NCI-H526 (cell line): Measurements from ENCODE around the gene FARSA.
"Not testable (repeated sequence)": the region's sequence is repeated elsewhere in the genome, so short reads cannot be mapped to it uniquely, and the experiment has no call there.

Experiments
- DNase-seq, 2 experiments: peaks; one replicate each; lab custom pipeline; 2025; lab: John Stamatoyannopoulos, UW

FARSA gene

GRCh38 chr19:12953799-12954611 lies 20.5 kb upstream of the FARSA start:
- DNase-seq, result no peak

DNA sequence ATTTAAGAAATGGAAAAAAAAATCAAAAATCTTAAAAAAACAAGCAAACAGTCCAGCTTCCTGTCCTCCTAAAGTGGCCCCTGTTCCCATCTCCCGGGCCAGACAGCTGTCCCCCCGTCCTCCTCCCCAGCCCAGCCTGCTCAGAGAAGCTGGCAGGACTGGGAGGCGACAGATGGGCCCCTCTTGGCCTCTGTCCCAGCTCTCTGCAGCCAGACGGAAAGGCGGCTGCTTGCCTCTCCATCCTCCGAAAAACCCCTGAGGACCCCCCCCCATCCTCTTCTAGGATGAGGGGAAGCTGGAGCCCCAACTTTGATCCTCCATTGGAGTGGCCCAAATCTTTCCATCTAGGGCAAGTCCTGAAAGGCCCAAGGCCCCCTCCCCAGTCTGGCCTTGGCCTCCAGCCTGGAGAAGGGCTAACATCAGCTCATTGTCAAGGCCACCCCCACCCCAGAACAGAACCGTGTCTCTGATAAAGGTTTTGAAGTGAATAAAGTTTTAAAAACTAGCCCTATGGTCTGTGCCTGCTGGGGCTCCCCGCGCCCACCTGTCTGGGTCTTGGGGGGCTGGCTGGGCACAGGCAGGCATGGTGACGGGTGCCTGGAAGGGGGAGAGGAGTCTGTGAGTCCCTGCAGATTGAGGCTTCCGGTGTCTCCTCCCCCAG lies 19.8 kb upstream of the FARSA start:
- no peak for DNase-seq

GRCh38 chr19:12952488-12953137 lies 19.1 kb upstream of the FARSA start:
- no peak for DNase-seq

DNA sequence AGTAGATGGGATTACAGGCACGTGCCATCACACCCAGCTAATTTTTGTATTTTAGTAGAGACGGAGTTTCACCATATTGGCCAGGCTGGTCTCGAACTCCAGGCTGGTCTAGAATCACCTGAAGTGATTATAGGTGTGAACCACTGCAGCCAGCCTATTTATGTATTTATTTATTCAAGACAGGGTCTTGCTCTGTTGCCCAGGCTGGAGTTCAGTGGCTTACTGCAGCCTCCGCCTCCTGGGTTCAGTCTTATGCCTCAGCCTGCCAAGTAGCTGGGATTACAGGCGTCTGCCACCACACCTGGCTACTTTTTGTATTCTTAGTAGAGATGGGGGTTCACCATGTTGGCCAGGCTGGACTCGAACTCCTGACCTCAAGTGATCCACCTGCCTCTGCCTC lies 18.5 kb upstream of the FARSA start:
- not testable (repeated sequence) for DNase-seq

DNA sequence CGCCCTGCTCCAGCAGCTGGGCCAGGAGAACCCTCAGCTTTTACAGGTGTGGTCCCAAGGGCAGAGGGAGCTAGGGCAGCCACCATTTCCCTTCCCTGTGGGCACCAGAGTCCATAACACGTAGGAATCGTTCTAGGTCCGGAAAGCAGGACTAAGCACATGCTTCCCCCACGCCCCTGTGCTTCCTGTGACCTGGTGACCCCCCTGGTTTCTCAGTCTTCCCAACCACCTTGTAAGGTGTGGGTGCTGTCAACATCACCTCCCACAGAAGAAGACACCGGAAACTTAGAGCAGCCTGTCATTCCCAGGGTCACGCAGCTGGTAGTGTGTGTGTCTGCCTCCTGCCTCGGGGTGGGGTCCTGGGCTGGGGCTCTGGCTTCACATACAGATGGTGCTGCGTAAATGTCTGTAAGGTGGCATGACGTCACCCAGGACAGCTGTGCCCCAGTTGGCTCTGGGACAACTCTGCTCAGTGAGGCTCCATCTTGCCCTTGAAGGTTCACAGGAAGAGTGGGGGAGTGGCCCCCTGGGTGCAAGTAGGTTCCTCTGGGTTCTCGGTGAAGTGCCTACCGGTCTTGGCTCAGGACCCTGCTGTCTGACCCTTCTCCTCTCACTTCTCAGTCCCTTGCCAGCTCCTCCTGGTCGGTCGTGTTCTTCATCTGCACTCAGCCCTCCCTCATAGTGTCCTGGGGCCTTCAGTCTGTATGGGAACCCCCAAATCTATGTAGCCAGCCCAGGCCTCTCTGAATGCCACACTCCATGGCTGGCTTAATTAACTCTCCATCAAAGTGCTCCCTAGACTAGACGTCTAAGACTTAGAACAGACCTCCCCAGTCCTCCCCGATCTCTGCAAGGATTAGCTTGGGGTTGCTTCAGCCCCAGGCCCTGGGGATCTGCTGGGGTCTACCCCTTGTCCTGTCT lies 16.1 kb upstream of the FARSA start:
- DNase-seq, result no peak

GRCh38 chr19:12948612-12949362 lies 15.3 kb upstream of the FARSA start:
- DNase-seq, result no peak

DNA sequence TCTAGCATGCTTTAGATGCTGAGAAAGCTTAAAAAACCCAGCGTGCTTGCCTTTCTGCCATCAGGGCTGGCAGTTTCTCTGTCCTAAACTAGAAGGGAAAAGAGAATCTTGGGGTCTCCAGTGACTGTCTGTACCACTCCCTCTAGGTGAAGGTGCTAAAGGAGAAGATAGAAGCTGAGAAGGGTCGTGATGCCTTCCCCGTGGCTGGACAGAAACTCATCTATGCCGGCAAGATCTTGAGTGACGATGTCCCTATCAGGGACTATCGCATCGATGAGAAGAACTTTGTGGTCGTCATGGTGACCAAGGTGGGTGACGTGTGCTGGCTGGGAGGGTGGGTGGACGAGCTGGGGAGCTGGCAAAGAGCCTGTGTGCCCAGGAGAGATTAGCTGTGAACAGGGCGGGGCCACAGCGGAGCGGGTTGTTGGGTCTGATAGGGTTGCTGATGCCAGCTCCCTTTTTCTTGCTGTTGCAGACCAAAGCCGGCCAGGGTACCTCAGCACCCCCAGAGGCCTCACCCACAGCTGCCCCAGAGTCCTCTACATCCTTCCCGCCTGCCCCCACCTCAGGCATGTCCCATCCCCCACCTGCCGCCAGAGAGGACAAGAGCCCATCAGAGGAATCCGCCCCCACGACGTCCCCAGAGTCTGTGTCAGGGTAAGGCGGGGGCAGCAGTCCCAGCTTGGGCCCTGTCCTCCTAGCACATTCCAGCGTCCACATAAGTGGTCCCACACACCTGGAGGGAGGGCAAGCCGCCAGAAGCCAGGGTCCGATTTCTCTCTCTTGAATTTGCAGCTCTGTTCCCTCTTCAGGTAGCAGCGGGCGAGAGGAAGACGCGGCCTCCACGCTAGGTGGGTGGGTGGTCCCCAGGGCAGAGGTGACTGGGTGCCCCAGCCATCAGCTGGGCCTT lies 14.4 kb upstream of the FARSA start:
- no peak for DNase-seq

GRCh38 chr19:12946731-12947496 lies 13.4 kb upstream of the FARSA start:
- DNase-seq, result no peak

- DNase-seq, result peak in 1 of 2 experiments; percentile 46
Measured at GRCh38 chr19:12946092-12946721, 12.7 kb upstream of the FARSA start.

DNA sequence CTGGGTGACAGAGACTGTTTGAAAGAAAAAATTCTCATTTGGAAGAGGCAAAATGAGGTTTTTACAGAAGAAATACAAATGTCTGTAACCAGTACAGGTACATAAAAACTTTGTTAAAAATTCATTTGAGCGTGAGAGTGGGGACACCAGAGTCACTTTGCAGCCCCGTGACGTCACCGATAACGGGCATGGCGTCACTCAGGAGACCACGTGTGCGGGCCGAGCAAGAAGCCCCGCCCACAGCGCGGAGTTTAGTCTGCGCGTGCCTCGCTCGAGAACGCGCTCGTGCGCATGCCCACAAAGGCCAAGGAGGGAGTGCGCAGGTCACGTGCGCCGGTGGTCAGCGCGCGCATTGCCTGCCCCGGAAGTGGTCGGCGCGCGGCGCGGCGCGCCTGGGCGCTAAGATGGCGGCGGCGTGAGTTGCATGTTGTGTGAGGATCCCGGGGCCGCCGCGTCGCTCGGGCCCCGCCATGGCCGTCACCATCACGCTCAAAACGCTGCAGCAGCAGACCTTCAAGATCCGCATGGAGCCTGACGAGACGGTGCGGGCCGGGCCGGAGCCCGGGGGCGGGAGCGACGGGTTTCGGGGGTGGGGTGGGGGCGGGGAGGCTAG lies 12.1 kb upstream of the FARSA start, which contains the start of gene RAD23A:
TSS of gene RAD23A (plus strand) at position 384 of the 613 bp plus-strand sequence. CDS start at position 471, 87 bp downstream.
- peak; percentile 77 to 97 for DNase-seq

GRCh38 chr19:12944104-12944674 lies 10.7 kb upstream of the FARSA start:
- no peak for DNase-seq

DNA sequence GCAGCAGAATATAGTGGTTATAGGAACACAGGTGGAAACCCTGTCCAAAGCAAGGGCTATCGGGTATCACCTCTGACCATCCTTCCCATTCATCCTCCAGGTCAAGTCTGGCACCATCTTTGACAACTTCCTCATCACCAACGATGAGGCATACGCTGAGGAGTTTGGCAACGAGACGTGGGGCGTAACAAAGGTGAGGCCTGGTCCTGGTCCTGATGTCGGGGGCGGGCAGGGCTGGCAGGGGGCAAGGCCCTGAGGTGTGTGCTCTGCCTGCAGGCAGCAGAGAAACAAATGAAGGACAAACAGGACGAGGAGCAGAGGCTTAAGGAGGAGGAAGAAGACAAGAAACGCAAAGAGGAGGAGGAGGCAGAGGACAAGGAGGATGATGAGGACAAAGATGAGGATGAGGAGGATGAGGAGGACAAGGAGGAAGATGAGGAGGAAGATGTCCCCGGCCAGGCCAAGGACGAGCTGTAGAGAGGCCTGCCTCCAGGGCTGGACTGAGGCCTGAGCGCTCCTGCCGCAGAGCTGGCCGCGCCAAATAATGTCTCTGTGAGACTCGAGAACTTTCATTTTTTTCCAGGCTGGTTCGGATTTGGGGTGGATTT lies 10.0 kb upstream of the FARSA start:
- no peak for DNase-seq

GRCh38 chr19:12940897-12941296 lies 7.4 kb upstream of the FARSA start:
- DNase-seq, result no peak

- no peak for DNase-seq
Measured at GRCh38 chr19:12939975-12940423, 6.5 kb upstream of the FARSA start.

GRCh38 chr19:12938779-12939601 lies 5.5 kb upstream of the FARSA start:
- no peak for DNase-seq
